NCI-H187 treated with DMSO at 0.1 percent for 48 hours (cell line): Measurements from ENCODE around the gene TM6SF1.
"Not testable (repeated sequence)": the region's sequence is repeated elsewhere in the genome, so short reads cannot be mapped to it uniquely, and the experiment has no call there.

Experiments
- DNase-seq: peaks from one replicate; lab custom pipeline; 2025; lab: John Stamatoyannopoulos, UW

TM6SF1 gene

GRCh38 chr15:83088876-83089275, 18.6 kb upstream of the TM6SF1 start:
- DNase-seq = no peak

DNA sequence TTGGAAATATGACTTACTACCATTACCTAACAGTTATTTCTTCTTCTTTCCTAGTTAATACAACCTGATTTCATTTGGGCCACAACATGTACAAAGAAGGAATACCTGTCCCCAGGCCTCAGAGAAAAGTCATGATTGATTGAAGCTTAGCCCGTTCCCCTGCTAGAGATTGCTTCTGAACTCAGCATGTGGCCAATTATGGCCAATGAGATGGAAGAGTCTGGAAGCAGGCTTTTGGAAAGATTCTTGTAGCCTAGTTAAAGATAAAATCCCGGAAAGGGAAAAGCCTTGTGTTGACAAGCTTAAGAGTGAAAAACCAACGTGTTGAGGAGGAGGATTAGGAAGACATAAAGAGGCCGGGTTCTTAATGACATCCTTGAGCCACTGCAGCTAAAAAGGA, 17.0 kb upstream of the TM6SF1 start:
- no peak for DNase-seq

- DNase-seq = not testable (repeated sequence)
Observed at GRCh38 chr15:83091965-83092308, 15.5 kb upstream of the TM6SF1 start.

- no peak for DNase-seq
Observed at GRCh38 chr15:83092309-83092976, 15.0 kb upstream of the TM6SF1 start.

- no peak for DNase-seq
Observed at GRCh38 chr15:83094583-83094982, 12.9 kb upstream of the TM6SF1 start.

DNA sequence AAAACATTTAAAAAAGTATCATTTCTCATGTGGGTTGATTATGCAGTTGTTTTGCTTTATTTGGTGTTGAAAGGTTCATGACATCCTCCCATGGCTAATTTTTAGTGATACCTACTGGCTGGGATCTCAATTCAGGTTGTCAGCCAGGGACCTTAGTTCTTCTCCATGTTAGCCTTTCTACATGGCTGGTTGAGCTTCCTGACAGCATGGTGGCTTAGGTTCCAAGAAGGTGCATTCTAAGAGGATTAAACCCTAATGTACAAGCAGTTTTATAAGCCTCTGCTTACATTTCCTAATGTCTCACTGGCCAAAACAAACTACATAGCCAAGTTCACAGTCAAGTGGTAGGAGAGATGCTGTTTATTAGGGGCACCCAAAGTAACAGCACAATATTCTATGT, 9.4 kb upstream of the TM6SF1 start:
- no peak for DNase-seq

- DNase-seq = no peak
Observed at GRCh38 chr15:83099290-83099689, 8.2 kb upstream of the TM6SF1 start.

DNA sequence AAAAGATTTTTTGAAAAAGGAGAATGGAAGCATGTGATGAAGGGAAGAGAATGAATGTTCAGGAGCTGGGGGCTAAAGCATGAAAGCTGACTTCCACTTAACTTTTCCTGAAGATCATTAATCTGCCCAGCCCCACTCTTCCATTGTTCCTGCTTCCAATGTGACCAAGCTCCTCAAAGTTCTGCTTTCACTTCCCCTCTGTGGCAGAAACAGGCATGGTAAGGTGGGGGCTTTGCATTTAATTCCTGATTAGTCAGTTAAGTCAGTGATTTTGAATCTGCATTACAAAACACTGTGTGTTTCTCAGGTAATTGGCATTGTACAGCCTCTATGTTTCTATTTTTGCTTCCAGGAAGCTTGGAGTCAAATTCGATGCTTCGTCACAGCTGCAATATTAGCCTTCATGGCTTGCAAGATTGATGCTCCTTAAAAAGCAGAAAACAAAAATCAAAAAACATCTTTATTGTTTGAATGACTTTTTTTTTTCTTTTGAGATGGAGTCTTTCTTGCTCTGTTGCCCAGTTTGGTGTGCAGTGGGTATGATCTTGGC, 7.3 kb upstream of the TM6SF1 start:
- DNase-seq = no peak

GRCh38 chr15:83102346-83102745, 5.1 kb upstream of the TM6SF1 start:
- DNase-seq = no peak

DNA sequence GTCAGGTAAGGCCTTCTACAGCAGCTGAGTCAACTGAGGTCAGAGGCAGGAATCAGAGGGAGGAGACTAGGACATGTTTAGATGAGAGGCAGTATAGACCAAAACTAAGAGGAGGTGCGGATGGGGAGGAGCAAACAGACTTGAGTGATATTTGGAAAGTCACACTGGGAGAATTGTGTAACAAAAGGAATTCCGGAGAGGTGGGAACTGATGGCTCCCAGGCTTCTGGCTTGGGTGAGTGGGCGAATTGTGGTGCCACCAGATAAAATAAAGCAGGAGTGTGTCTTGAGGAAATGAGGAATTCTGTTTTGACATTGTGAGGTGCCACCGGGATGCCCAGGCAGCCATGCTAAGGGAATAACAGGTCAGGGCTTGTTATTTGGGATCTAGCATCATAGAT, 3.3 kb upstream of the TM6SF1 start:
- no peak for DNase-seq

- no peak for DNase-seq
Observed at GRCh38 chr15:83105440-83105839, 2.0 kb upstream of the TM6SF1 start.

GRCh38 chr15:83107841-83108181, 366 bp downstream of the TM6SF1 start:
- DNase-seq = no peak

- no peak for DNase-seq
Observed at GRCh38 chr15:83108266-83109219, 1.1 kb downstream of the TM6SF1 start.

GRCh38 chr15:83109532-83109931, 2.1 kb downstream of the TM6SF1 start:
- DNase-seq = no peak

- DNase-seq = no peak
Observed at GRCh38 chr15:83110381-83110780, 2.9 kb downstream of the TM6SF1 start.

- no peak for DNase-seq
Observed at GRCh38 chr15:83111149-83111548, 3.7 kb downstream of the TM6SF1 start.

DNA sequence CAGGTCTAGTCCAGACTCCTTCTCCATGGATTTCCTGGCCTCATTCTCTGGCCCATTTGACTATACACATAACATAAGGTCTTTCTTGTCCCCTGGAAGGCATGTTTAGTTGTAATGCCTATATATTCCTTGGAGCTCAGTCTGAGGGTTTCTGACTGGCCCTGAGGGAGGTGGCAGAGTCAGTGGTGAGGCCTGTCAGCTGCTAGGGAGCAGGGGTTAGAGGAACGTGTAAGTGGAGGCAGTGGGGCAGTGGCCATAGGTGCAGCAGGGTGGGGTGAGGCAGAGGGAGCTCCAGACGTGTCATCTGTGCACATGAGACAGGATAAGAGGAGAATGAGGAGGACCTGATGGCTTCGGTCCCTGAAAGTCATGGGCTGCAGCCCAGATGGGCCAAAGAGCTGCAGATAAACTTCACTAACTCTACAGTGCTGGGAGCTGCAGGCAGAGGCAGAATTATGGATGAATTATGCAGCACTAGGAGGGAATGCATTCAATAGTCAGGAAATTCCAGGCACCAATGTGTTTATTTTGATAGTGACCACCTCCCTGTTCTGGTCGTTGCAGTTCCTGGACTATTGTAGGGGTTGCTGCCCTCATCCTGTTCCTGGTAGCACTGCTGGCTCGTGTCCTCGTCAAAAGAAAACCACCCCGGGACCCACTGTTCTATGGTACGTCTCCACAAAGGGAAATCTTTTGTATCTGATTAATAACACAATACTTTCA, 4.9 kb downstream of the TM6SF1 start:
- DNase-seq = no peak

DNA sequence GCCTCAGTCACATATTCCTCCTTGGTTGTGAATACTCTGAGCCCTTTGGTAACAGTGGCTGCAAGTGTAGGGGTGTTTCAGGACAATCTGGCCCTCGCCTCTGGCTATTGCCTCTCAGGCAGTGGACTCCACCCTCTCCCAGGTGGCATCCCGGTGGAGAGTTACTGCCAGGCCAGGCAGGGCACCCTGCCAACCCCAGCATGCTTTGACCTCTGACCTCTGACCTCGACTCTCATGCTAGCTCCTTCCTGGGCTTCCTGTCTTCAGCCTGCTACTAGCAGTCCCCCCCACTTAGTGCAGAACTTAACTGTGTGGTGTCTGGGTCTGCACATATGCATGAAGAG, 5.5 kb downstream of the TM6SF1 start:
- DNase-seq = no peak

DNA sequence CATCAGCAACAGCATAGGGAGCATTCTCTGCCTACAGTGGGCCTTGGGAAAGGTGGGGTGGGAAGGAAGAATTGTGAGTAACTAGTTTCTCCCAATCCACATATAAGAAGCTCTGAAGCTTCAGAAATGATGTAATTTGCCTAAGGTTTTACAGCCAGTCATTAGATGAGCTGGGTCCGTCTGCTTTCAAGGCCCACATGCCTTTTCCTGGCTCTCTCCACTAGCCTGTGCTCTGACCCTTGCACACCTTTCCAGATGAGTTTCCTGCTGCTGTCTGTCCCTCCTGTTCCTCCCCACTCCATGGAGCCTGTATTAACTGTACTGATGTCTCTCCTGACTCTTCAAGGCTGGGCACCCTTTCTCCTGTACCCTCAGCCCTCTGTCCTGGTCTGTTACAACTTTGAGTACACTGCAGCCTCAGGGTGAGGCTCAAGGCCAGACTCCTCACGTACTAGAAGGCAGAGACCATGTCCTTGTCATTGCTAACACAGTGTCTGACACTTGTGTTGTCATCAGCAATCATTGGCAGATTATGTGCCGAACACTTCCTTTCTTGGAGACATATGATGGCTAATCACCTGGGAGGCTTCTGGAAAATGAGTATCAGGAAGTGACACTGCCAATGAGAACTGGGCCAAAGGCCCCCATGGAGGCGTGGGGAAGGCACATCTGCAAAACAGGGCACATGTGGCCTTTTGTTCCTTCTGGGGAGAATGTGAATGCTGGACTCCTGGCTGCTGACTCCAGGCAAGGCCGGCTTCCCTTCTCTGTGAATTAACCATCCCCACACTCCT, 6.6 kb downstream of the TM6SF1 start:
- DNase-seq = no peak

DNA sequence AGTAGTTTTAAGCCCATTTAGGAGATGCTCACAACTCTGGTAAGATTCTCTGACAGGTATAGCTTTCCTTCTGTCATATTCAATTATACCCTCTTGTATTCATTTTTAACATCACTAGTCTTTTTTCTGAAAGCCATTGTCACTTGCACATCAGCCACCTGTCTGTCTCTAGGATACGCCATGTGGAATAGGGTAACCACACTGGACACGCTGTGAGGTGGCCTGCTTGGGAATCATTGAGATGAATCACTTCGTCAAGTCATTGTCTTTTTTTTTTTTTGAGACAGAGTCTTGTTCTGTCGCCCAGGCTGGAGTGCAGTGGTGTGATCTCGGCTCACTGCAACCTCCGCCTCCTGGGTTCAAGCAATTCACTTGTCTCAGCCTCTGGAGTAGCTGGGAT, 7.4 kb downstream of the TM6SF1 start:
- no peak for DNase-seq

DNA sequence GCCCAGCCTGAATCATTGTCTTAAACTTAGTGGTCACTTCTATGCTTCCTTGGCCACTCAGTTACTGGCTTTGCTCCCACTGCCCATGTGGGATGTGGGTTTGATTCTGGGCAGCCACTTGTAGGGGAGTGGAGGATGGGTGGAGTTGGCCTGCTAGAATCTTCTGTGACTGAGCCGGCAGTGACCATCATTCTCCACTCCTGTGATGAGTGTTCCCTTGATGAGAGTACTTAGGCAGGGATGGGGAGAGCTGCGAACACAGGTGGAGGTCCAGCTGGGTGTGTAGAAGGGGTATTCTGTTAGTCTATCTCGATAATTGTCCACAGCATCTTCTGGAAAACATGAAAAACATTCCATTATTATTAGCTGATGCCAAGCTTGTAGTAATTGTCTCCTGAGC, 8.0 kb downstream of the TM6SF1 start:
- DNase-seq = no peak
